ENCODE measurements around the gene PNLIPRP2.

Gene PNLIPRP2

GRCh38 chr10:116621476-116621875 lies 723 bp downstream of the PNLIPRP2 start:
- Histone ChIP-seq H3K79me2 (no peaks in the 10 kb centered on the region), H3K36me3 (ENCODE audit: control insufficient read depth, insufficient read depth, low read length) (no peaks in the 10 kb centered on the region), H3K4me2 (ENCODE audit: low read length) (no peak overlapping the region), H2AFZ (no peak overlapping the region), H3K27me3 (ENCODE audit: control insufficient read depth, insufficient read depth, low read length) (no peaks in the 10 kb centered on the region), H3K27ac (no peak overlapping the region), H3K4me3 (ENCODE audit: low read depth, low read length) (no peak overlapping the region), H3K9ac (no peak overlapping the region), H3K9me3 (ENCODE audit: control insufficient read depth, low read length) (no peaks in the 10 kb centered on the region), H3K4me1 (no peaks in the 10 kb centered on the region)
- TF ChIP-seq CTCF (IDR thresholded peaks at IDR 0.05) = no peak

DNA sequence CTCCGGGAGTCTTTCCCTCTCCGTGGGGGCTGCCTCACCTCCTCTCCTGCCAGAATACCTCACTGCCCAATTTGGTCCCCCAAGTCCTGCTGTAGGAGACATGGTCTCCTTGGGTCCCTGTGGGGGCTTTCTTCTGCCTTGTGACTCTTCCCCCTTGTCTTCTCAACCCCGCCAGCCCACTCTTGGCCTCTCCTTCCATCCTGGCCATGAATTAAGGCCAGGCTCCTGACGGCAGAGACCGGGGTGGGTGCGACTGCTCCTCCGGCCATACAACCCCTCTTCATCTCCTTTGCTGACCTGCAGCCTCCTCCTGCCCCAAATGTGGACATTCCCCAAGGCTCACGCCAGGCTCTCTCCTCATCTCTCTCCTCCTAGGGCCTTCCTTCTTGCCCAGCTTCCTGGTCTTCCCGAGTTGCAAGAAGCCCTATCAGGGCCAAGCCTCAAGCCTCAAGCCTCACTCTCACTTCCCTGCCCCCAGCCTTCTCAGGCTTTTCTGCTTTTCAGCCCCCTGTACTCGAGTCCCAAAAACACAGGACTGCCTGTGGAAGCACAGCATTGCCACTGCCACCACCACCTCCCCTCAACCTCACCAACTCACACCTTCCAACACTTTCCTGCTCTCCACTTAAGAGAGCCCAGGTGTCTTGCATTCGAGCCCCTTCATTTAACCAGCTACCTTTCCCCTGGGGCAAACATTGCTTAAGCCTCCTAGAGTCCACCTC lies 1.3 kb downstream of the PNLIPRP2 start:
- H3K4me3 ChIP-seq (ENCODE audit: low read depth, low read length) = no peak overlapping the region
- no peak overlapping the region for H3K9ac ChIP-seq
- no peak overlapping the region for H2AFZ ChIP-seq
- no peaks in the 10 kb centered on the region for H3K27me3 ChIP-seq (ENCODE audit: control insufficient read depth, insufficient read depth, low read length)
- H3K27ac ChIP-seq = no peak overlapping the region
- no peaks in the 10 kb centered on the region for H3K79me2 ChIP-seq
- no peaks in the 10 kb centered on the region for H3K36me3 ChIP-seq (ENCODE audit: control insufficient read depth, insufficient read depth, low read length)
- no peak for TF ChIP-seq CTCF (IDR thresholded peaks at IDR 0.05)
- no peak overlapping the region for H3K4me2 ChIP-seq (ENCODE audit: low read length)
- no peaks in the 10 kb centered on the region for H3K4me1 ChIP-seq
- no peaks in the 10 kb centered on the region for H3K9me3 ChIP-seq (ENCODE audit: control insufficient read depth, low read length)

- Histone ChIP-seq H2AFZ (no peak overlapping the region), H3K27me3 (ENCODE audit: control insufficient read depth, insufficient read depth, low read length) (no peaks in the 10 kb centered on the region), H3K4me2 (ENCODE audit: low read length) (no peak overlapping the region), H3K4me3 (ENCODE audit: low read depth, low read length) (no peak overlapping the region), H3K36me3 (ENCODE audit: control insufficient read depth, insufficient read depth, low read length) (no peaks in the 10 kb centered on the region), H3K9me3 (ENCODE audit: control insufficient read depth, low read length) (no peaks in the 10 kb centered on the region), H3K4me1 (no peaks in the 10 kb centered on the region), H3K27ac (no peak overlapping the region), H3K79me2 (no peaks in the 10 kb centered on the region), H3K9ac (no peak overlapping the region)
- no peak for TF ChIP-seq CTCF (IDR thresholded peaks at IDR 0.05)
Measured at GRCh38 chr10:116625845-116626244, 5.1 kb downstream of the PNLIPRP2 start.

- Histone ChIP-seq H3K4me2 (ENCODE audit: low read length) (no peak overlapping the region), H3K27me3 (ENCODE audit: control insufficient read depth, insufficient read depth, low read length) (no peaks in the 10 kb centered on the region), H3K4me3 (ENCODE audit: low read depth, low read length) (no peak overlapping the region), H3K9ac (no peak overlapping the region), H3K27ac (no peak overlapping the region), H2AFZ (no peak overlapping the region), H3K9me3 (ENCODE audit: control insufficient read depth, low read length) (no peaks in the 10 kb centered on the region), H3K36me3 (ENCODE audit: control insufficient read depth, insufficient read depth, low read length) (no peaks in the 10 kb centered on the region), H3K4me1 (no peaks in the 10 kb centered on the region), H3K79me2 (no peaks in the 10 kb centered on the region)
- TF ChIP-seq CTCF (IDR thresholded peaks at IDR 0.05) = no peak
Measured at GRCh38 chr10:116626815-116627214, 6.1 kb downstream of the PNLIPRP2 start.

DNA sequence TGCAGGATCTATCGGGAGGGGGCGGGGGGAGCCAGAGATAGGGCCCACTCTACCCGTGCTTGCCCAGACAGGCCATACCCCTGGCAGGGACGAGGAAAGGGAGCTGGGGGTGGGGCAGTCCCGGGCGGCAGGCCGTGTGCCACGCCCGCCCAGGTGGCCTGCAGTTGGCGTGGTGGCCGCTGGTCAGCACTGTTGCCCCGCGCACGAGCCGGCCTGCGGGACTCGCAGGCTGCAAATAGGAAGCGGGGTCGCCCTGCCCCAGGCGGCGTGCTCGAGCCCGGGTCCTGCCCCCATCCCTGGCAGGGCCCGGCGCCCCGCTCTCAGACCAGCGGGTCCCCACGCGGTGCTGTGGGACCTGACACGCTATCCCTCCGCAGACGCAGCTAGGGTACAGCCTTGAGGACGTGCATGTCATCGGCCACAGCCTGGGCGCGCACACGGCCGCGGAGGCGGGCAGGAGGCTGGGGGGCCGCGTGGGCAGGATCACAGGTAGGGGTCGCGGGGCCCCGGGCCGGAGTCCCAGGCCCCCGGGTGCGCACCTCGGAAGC lies 6.7 kb downstream of the PNLIPRP2 start:
- no peaks in the 10 kb centered on the region for H3K36me3 ChIP-seq (ENCODE audit: control insufficient read depth, insufficient read depth, low read length)
- H3K27me3 ChIP-seq (ENCODE audit: control insufficient read depth, insufficient read depth, low read length) = no peaks in the 10 kb centered on the region
- H3K4me1 ChIP-seq = no peaks in the 10 kb centered on the region
- H3K4me2 ChIP-seq (ENCODE audit: low read length) = peak overlapping the region; percentile 63
- H3K27ac ChIP-seq = no peak overlapping the region
- H3K79me2 ChIP-seq = no peaks in the 10 kb centered on the region
- no peaks in the 10 kb centered on the region for H3K9me3 ChIP-seq (ENCODE audit: control insufficient read depth, low read length)
- H3K9ac ChIP-seq = no peak overlapping the region
- no peak overlapping the region for H3K4me3 ChIP-seq (ENCODE audit: low read depth, low read length)
- H2AFZ ChIP-seq = peak overlapping the region; percentile 83
- TF ChIP-seq CTCF (IDR thresholded peaks at IDR 0.05) = peak; percentile 47

Measured in parathyroid adenoma (tissue), 2 donors.